Measurements from ENCODE around the gene ATG9B.

The ATG9B gene

GRCh38 chr7:151057989-151058780 lies 33.9 kb upstream of the ATG9B start (continued):
- TF ChIP-seq BCL6B (tag by site-specific recombination; IDR thresholded peaks at IDR 0.05): no peak
- TF ChIP-seq ZNF366 (tag by site-specific recombination; conservative IDR thresholded peaks at IDR 0.05): no peak
- TF ChIP-seq ZNF354C (tag by site-specific recombination; IDR thresholded peaks at IDR 0.05; ENCODE audit: borderline replicate concordance, low read depth): no peak
- no peak for TF ChIP-seq ZNF473 (tag by site-specific recombination; IDR thresholded peaks at IDR 0.05)
- TF ChIP-seq ZNF580 (tag by site-specific recombination; IDR thresholded peaks at IDR 0.05): peak; percentile 7; the same call in 1 of the 2 replicates
- no peak for TF ChIP-seq ZNF10 (tag by site-specific recombination; IDR thresholded peaks at IDR 0.05)
- TF ChIP-seq ZNF785 (tag by site-specific recombination; IDR thresholded peaks at IDR 0.05): 0 out of 2 replicates have a peak, but pooled peaks have one; percentile 23
- TF ChIP-seq ZNF488 (tag by site-specific recombination; IDR thresholded peaks at IDR 0.05): no peak
- TF ChIP-seq ZNF341 (tag by site-specific recombination; IDR thresholded peaks at IDR 0.05; ENCODE audit: low read depth): peak; percentile 99
- no peak for TF ChIP-seq ZNF670 (tag by site-specific recombination; IDR thresholded peaks at IDR 0.05; ENCODE audit: low read depth)
- TF ChIP-seq ZNF175 (tag by site-specific recombination; IDR thresholded peaks at IDR 0.05): no peak
- no peak for TF ChIP-seq PRDM6 (tag by site-specific recombination; IDR thresholded peaks at IDR 0.05)
- no peak for TF ChIP-seq ZNF514 (tag by site-specific recombination; IDR thresholded peaks at IDR 0.05)
- no peak for TF ChIP-seq RBAK (tag by site-specific recombination; IDR thresholded peaks at IDR 0.05)
- peak; percentile 30; the same call in 1 of the 2 replicates for TF ChIP-seq ZNF561 (tag by site-specific recombination; IDR thresholded peaks at IDR 0.05; ENCODE audit: borderline replicate concordance)
- no peak for TF ChIP-seq ZSCAN30 (tag by site-specific recombination; IDR thresholded peaks at IDR 0.05)
- no peak for TF ChIP-seq ZNF169 (tag by site-specific recombination; IDR thresholded peaks at IDR 0.05)
- TF ChIP-seq ZNF521 (tag by site-specific recombination; IDR thresholded peaks at IDR 0.05): no peak
- no peak for TF ChIP-seq ZNF292 (tag by site-specific recombination; IDR thresholded peaks at IDR 0.05; ENCODE audit: borderline replicate concordance, low read depth)
- TF ChIP-seq ZNF677 (tag by site-specific recombination; IDR thresholded peaks at IDR 0.05): no peak
- peak; percentile 97 for TF ChIP-seq ZEB2 (tag by site-specific recombination; IDR thresholded peaks at IDR 0.05)
- TF ChIP-seq ZNF157 (tag by site-specific recombination; IDR thresholded peaks at IDR 0.05): no peak
- no peak for TF ChIP-seq ZFP3 (tag by site-specific recombination; IDR thresholded peaks at IDR 0.05; ENCODE audit: low read depth)
- peak; percentile 99 for TF ChIP-seq IKZF3 (tag by site-specific recombination; IDR thresholded peaks at IDR 0.05)
- no peak for TF ChIP-seq PRDM2 (tag by site-specific recombination; IDR thresholded peaks at IDR 0.05; ENCODE audit: borderline replicate concordance)
- peak; percentile 96 for TF ChIP-seq ZBTB48 (tag by site-specific recombination; IDR thresholded peaks at IDR 0.05)
- TF ChIP-seq ZBTB17 (tag by site-specific recombination; IDR thresholded peaks at IDR 0.05): peak; percentile 99
- TF ChIP-seq ZNF266 (tag by site-specific recombination; IDR thresholded peaks at IDR 0.05; ENCODE audit: low read depth): no peak
- TF ChIP-seq ZIC2 (tag by site-specific recombination; IDR thresholded peaks at IDR 0.05): peak; percentile 96
- 0 out of 2 replicates have a peak, but pooled peaks have one; percentile 4 for TF ChIP-seq EGR2 (tag by site-specific recombination; IDR thresholded peaks at IDR 0.05; ENCODE audit: low read depth)
- no peak for TF ChIP-seq HOXC10 (CRISPR knock-in tag; IDR thresholded peaks at IDR 0.05)

Data from HEK293 (cell line).